ENCODE data around the gene CLEC20A.

The CLEC20A gene

DNA sequence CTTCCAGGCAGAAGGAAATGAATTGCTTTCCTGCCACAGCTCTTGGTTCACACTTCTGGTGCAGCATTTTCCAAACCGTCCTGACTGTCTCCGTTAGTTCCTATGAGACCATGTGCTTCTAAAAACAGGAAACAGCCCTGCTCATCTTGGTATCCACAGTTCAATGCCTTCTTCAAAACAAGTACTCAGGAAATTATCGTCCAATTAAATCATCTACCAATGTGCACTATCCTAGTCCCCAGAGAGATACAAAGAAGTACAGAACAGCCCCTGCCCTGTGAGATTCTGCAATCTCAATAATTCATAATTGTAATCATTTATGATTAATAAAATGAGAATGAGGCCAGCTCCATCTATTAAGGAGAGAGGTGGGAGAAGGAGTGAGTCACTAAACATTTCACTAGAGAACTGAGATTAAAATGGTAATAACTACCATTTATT, 11.2 kb downstream of the CLEC20A start:
- Histone ChIP-seq H3K27me3 (ENCODE audit: insufficient read depth, low read length, poor library complexity, severe bottlenecking) (no peaks in the 10 kb centered on the region), H3K9ac (ENCODE audit: low read depth, low read length, poor library complexity, severe bottlenecking) (no peak overlapping the region), H3K36me3 (ENCODE audit: insufficient read depth, low read length) (no peaks in the 10 kb centered on the region), H3K79me2 (ENCODE audit: insufficient read depth, low read length) (no peaks in the 10 kb centered on the region), H2AFZ (ENCODE audit: low read length) (no peak overlapping the region), H3K9me3 (ENCODE audit: insufficient read depth, low read depth, low read length) (no peaks in the 10 kb centered on the region), H3K4me3 (ENCODE audit: low read length, poor library complexity, severe bottlenecking) (no peak overlapping the region), H3K4me2 (ENCODE audit: low read depth, low read length, poor library complexity, severe bottlenecking) (no peak overlapping the region), H3K4me1 (ENCODE audit: insufficient read depth, low read length, poor library complexity, severe bottlenecking) (no peaks in the 10 kb centered on the region), H3K9me2 (replicated peaks; ENCODE audit: low read depth, low read length) (no peaks in the 10 kb centered on the region), H4K20me1 (ENCODE audit: insufficient read depth, low read length, poor library complexity, severe bottlenecking) (no peaks in the 10 kb centered on the region), H3F3A (ENCODE audit: low read depth) (no peaks in the 10 kb centered on the region)
- TF ChIP-seq, protein P1, sequence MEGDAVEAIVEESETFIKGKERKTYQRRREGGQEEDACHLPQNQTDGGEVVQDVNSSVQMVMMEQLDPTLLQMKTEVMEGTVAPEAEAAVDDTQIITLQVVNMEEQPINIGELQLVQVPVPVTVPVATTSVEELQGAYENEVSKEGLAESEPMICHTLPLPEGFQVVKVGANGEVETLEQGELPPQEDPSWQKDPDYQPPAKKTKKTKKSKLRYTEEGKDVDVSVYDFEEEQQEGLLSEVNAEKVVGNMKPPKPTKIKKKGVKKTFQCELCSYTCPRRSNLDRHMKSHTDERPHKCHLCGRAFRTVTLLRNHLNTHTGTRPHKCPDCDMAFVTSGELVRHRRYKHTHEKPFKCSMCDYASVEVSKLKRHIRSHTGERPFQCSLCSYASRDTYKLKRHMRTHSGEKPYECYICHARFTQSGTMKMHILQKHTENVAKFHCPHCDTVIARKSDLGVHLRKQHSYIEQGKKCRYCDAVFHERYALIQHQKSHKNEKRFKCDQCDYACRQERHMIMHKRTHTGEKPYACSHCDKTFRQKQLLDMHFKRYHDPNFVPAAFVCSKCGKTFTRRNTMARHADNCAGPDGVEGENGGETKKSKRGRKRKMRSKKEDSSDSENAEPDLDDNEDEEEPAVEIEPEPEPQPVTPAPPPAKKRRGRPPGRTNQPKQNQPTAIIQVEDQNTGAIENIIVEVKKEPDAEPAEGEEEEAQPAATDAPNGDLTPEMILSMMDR (conservative IDR thresholded peaks at IDR 0.05; ENCODE audit: low read length) = no peak
- no peak for TF ChIP-seq EZH2phosphoT487 (IDR thresholded peaks at IDR 0.05; ENCODE audit: borderline replicate concordance)

DNA sequence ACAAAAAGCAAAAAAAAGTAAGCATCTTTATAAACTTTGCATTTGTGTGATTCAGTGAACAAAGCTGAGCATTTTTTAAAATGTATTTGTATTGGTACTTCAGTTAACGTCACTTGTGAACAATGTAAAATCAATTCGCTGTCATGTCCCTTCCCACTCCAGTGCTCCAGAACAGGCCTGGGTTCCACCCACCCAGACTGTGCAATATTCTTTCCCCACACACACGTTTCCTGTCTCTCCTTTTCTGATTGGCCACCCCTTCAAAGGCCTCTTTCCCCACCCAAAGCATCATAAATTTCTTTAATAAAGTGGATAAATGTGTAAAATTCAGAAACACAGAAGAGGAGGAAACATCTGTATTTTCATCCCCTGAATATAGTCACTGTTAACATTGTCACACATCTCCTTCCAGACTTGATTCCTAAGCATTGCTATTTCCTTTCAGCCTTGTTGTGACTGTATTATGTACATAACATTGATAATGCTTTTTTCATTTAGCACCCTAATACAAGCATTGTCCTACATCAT, 12.0 kb downstream of the CLEC20A start:
- Histone ChIP-seq H3K4me2 (ENCODE audit: low read depth, low read length, poor library complexity, severe bottlenecking) (no peak overlapping the region), H3K4me3 (ENCODE audit: low read length, poor library complexity, severe bottlenecking) (no peak overlapping the region), H3F3A (ENCODE audit: low read depth) (no peaks in the 10 kb centered on the region), H3K4me1 (ENCODE audit: insufficient read depth, low read length, poor library complexity, severe bottlenecking) (no peaks in the 10 kb centered on the region), H3K9ac (ENCODE audit: low read depth, low read length, poor library complexity, severe bottlenecking) (no peak overlapping the region), H3K9me3 (ENCODE audit: insufficient read depth, low read depth, low read length) (no peaks in the 10 kb centered on the region), H2AFZ (ENCODE audit: low read length) (no peak overlapping the region), H3K36me3 (ENCODE audit: insufficient read depth, low read length) (no peaks in the 10 kb centered on the region), H3K79me2 (ENCODE audit: insufficient read depth, low read length) (no peaks in the 10 kb centered on the region), H4K20me1 (ENCODE audit: insufficient read depth, low read length, poor library complexity, severe bottlenecking) (no peaks in the 10 kb centered on the region), H3K27me3 (ENCODE audit: insufficient read depth, low read length, poor library complexity, severe bottlenecking) (no peaks in the 10 kb centered on the region), H3K9me2 (replicated peaks; ENCODE audit: low read depth, low read length) (no peaks in the 10 kb centered on the region)
- TF ChIP-seq, protein P1 (conservative IDR thresholded peaks at IDR 0.05; ENCODE audit: low read length) = no peak
- TF ChIP-seq EZH2phosphoT487 (IDR thresholded peaks at IDR 0.05; ENCODE audit: borderline replicate concordance) = no peak

DNA sequence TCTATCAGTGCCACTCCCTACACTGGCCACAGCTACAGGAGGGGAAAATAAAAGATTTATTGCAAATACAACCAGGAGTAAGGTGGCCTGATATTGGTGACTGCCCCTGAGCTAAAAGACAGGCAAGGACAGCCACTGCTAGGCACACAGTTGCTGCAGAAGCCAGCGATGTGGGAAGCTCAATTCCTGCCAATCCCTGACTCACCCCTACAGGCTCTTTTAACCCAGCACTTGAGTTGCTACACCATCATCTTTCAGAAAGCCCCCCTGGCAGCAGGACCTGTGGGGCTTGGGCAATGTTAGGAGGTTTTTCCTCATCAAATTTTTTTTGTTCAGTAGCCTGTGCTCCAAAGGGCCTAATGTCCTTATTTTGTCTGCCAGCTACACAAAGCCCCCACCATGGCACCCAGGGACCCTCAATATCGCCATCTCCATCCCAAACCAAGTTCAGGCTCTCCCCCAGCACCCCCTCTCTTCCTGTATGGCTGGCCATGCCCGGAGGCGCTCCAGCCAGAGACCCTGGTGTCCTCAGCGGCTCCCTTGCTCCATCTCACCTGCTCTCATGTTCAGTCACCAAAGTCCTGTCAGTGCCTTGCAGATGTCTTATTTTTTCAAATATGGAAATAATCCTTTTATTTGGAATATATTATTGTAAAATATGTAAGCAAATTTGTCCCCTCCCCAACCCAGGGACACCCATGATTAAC, 13.4 kb downstream of the CLEC20A start:
- no peak for TF ChIP-seq EZH2phosphoT487 (IDR thresholded peaks at IDR 0.05; ENCODE audit: borderline replicate concordance)
- TF ChIP-seq, protein P1 (conservative IDR thresholded peaks at IDR 0.05; ENCODE audit: low read length) = no peak
- Histone ChIP-seq H4K20me1 (ENCODE audit: insufficient read depth, low read length, poor library complexity, severe bottlenecking) (no peaks in the 10 kb centered on the region), H3K79me2 (ENCODE audit: insufficient read depth, low read length) (no peaks in the 10 kb centered on the region), H3K4me3 (ENCODE audit: low read length, poor library complexity, severe bottlenecking) (no peak overlapping the region), H3K9me2 (replicated peaks; ENCODE audit: low read depth, low read length) (no peaks in the 10 kb centered on the region), H3K4me1 (ENCODE audit: insufficient read depth, low read length, poor library complexity, severe bottlenecking) (no peaks in the 10 kb centered on the region), H3F3A (ENCODE audit: low read depth) (no peaks in the 10 kb centered on the region), H3K9me3 (ENCODE audit: insufficient read depth, low read depth, low read length) (no peaks in the 10 kb centered on the region), H3K9ac (ENCODE audit: low read depth, low read length, poor library complexity, severe bottlenecking) (no peak overlapping the region), H3K27me3 (ENCODE audit: insufficient read depth, low read length, poor library complexity, severe bottlenecking) (no peaks in the 10 kb centered on the region), H3K4me2 (ENCODE audit: low read depth, low read length, poor library complexity, severe bottlenecking) (no peak overlapping the region), H2AFZ (ENCODE audit: low read length) (no peak overlapping the region), H3K36me3 (ENCODE audit: insufficient read depth, low read length) (no peaks in the 10 kb centered on the region)
